SK-N-SH treated with all-trans-retinoic acid at 6 μM for 48 hours (cell line): ENCODE data around the gene PRRT1.

Source experiments
- ARNTL ChIP-seq: fragments of 450-650 bp; formaldehyde crosslinking; IDR thresholded peaks from 2 replicates; pipeline ENCODE4 v1.5.0; 2020; ENCODE audit warnings: low read depth, mild to moderate bottlenecking, moderate library complexity, borderline replicate concordance
- ISL1 ChIP-seq: fragments of 250-450 bp; sonication (Bioruptor Pico); IDR thresholded peaks from 2 replicates; pipeline ENCODE4 v2.1.2; 2022; ENCODE audit warnings: mild to moderate bottlenecking, moderate library complexity
- OSR1 ChIP-seq: fragments of 250-450 bp; sonication (Bioruptor Pico); IDR thresholded peaks from 2 replicates; pipeline ENCODE4 v1.8.0; 2022; ENCODE audit warnings: moderate library complexity, mild to moderate bottlenecking, inconsistent platforms
- RARB ChIP-seq: fragments of 250-450 bp; sonication (Bioruptor Pico); IDR thresholded peaks from 2 replicates; pipeline ENCODE4 v1.8.0; 2021; ENCODE audit warnings: mild to moderate bottlenecking, moderate library complexity
- ZFP3 ChIP-seq: fragments of 250-450 bp; sonication (Bioruptor Pico); IDR thresholded peaks from 2 replicates; pipeline ENCODE4 v1.5.0; 2020; ENCODE audit warnings: mild to moderate bottlenecking, moderate library complexity
- TF ChIP-seq, protein P1 (sequence below): fragments of 250-450 bp; sonication (Bioruptor Pico); IDR thresholded peaks from 2 replicates; pipeline ENCODE4 v1.8.0; 2020; ENCODE audit warnings: mild to moderate bottlenecking, moderate library complexity, borderline replicate concordance

DNA sequence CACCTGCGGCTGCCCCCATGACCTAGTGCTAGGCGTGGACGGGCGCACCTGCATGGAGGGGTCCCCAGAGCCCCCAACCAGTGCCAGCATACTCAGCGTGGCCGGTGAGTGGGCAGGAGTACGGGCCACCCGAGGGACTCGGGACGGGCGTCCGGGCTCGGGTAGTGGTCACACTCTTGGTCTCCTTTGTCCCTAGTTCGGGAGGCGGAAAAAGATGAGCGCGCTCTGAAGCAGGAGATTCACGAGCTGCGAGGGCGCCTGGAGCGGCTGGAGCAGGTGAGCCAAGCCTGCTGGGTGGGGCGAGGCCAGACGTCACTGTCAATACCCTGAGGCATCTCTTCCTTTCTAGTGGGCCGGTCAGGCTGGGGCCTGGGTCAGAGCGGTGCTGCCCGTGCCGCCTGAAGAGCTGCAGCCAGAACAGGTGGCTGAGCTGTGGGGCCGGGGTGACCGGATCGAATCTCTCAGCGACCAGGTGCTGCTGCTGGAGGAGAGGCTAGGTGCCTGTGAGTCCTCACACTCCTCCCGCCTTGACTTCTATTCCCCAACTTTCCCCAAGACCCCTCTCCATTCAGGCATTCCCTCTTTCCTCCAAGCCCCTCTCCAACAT lies 15.5 kb upstream of the PRRT1 start:
- TF ChIP-seq RARB (CRISPR knock-in tag) (no peak), ZFP3 (no peak), OSR1 (CRISPR knock-in tag) (no peak), ISL1 (CRISPR knock-in tag) (no peak), ARNTL (no peak)
- TF ChIP-seq, protein P1, sequence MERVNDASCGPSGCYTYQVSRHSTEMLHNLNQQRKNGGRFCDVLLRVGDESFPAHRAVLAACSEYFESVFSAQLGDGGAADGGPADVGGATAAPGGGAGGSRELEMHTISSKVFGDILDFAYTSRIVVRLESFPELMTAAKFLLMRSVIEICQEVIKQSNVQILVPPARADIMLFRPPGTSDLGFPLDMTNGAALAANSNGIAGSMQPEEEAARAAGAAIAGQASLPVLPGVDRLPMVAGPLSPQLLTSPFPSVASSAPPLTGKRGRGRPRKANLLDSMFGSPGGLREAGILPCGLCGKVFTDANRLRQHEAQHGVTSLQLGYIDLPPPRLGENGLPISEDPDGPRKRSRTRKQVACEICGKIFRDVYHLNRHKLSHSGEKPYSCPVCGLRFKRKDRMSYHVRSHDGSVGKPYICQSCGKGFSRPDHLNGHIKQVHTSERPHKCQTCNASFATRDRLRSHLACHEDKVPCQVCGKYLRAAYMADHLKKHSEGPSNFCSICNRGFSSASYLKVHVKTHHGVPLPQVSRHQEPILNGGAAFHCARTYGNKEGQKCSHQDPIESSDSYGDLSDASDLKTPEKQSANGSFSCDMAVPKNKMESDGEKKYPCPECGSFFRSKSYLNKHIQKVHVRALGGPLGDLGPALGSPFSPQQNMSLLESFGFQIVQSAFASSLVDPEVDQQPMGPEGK (CRISPR knock-in tag), result no peak
